SJSA1 (cell line): ENCODE data around the gene SNX1. TPM values are rescaled to one million over a fixed set of nuclear protein-coding genes. Genes with fewer than 3 reads are reported as not detected.
A peak's percentile ranks its signal among the peaks of the same experiment; 100 is the strongest.

Source experiments
- DNase-seq, 2 experiments: peaks; one replicate each; pipeline ENCODE4 v3.0.0-alpha.2; 2015 to 2020; ENCODE audit warnings: low spot score in 2 of 2, low read depth in 1 of 2
- H3K27ac ChIP-seq: fragments of 250-450 bp; sonication (Bioruptor Pico); 2 replicates; pipeline ENCODE4 v1.5.1; 2020; ENCODE audit warnings: mild to moderate bottlenecking, moderate library complexity
- H3K27me3 ChIP-seq: fragments of 250-450 bp; sonication (Bioruptor Pico); replicated peaks from 2 replicates; pipeline ENCODE4 v1.5.1; 2020; ENCODE audit warnings: mild to moderate bottlenecking, moderate library complexity
- H3K36me3 ChIP-seq: fragments of 250-450 bp; sonication (Bioruptor Pico); 2 replicates; pipeline ENCODE4 v1.5.1; 2020; ENCODE audit warnings: mild to moderate bottlenecking
- H3K4me1 ChIP-seq: fragments of 250-450 bp; sonication (Bioruptor Pico); replicated peaks from 2 replicates; pipeline ENCODE4 v1.6.1; 2021; ENCODE audit warnings: mild to moderate bottlenecking
- H3K4me3 ChIP-seq: fragments of 250-450 bp; sonication (Bioruptor Pico); 2 replicates; pipeline ENCODE4 v1.5.1; 2020; ENCODE audit warnings: mild to moderate bottlenecking
- H3K9me3 ChIP-seq: fragments of 250-450 bp; sonication (Bioruptor Pico); replicated peaks from 2 replicates; pipeline ENCODE4 v1.5.1; 2020; ENCODE audit warnings: mild to moderate bottlenecking
- total RNA-seq: library from RNA; depleted of rRNA; stranded (reverse); fragments of >200 nt; shearing (Covaris generic); gene quantifications from 2 replicates; pipeline ENCODE4 v1.2.3, GENCODE V29; 2014; rRNA removed

SNX1 gene
- total RNA-seq, 1 experiment from 2014 or later = 39.5 TPM

GRCh38 chr15:64162478-64162868 is 66.7 kb downstream of the SNX1 start:
- H3K4me1 ChIP-seq = peaks cover 17% of the 10 kb centered on the region
- H3K27ac ChIP-seq = peak overlapping the region; percentile 60
- peaks cover 48% of the 10 kb centered on the region for H3K36me3 ChIP-seq
- no peaks in the 10 kb centered on the region for H3K9me3 ChIP-seq
- H3K4me3 ChIP-seq = peak overlapping the region; percentile 70
- no peaks in the 10 kb centered on the region for H3K27me3 ChIP-seq
- DNase-seq = no peak

- H3K27me3 ChIP-seq = no peaks in the 10 kb centered on the region
- peak within 1 kb of the TSS; percentile 70 for H3K4me3 ChIP-seq
- H3K36me3 ChIP-seq = peaks cover 42% of the 10 kb centered on the region
- H3K9me3 ChIP-seq = no peaks in the 10 kb centered on the region
- H3K27ac ChIP-seq = peak within 1 kb of the TSS; percentile 60
- peaks cover 17% of the 10 kb centered on the region for H3K4me1 ChIP-seq
- peak; percentile 98 to 99 for DNase-seq
Measured at GRCh38 chr15:64162869-64163658, 67.3 kb downstream of the SNX1 start, which contains the start of gene PPIB. Gene PPIB, minus strand, starts transcription at chr15:64163022. Its CDS starts 36 bp downstream, at chr15:64162986.

DNA sequence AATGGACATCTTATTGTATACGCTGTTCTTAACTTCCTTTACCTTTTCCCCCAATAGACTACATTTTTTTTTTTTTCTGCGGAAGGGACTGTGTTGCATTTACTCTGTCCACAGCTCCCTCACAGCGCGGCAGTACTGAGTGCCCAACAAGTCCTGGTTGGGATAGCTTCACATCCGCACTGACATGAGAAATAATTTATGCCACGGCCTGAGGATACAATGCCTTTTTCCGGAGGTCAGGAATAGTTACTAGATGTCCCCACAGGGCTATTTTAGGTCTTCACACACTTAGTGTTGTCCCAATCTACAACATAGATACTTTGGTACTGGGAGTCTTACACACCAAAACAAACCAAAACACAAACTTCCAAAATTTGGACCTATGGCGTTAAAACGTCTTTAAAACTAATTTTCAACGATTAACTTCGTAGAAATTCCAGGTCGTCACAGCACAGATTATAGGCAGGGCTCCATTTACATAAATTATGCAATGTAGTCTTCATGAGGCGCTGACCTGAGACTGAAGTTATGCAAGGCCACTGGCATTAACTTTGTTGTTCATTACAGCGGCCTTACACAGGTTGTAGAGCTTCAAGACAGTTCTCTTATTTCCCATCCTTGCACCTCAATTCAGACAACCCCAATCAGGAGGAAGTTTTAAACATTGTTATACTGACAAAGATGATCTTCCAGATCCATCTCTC is 68.0 kb downstream of the SNX1 start:
- Histone ChIP-seq H3K4me1 (peaks cover 17% of the 10 kb centered on the region), H3K27me3 (no peaks in the 10 kb centered on the region), H3K36me3 (peaks cover 35% of the 10 kb centered on the region), H3K4me3 (peak overlapping the region; percentile 70), H3K27ac (no peak overlapping the region), H3K9me3 (no peaks in the 10 kb centered on the region)
- no peak for DNase-seq

DNA sequence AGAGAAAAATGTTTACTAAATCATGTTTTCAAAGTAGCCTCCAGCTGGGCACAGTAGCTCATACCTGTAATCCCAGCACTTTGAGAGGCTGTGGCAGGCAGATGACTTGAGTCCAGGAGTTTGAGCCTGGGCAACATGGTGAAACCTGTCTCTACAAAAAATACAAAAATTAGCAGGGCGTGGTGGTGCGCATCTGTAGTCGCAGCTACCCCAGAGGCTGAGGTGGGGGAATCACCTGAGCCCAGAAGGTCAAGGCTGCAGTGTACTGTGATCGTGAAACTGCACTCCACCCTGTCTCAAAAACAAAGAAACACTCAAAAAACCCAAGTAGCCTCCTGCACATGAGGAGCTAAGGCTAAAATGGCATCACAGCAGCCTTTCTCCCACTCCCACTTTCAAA is 68.7 kb downstream of the SNX1 start:
- no peaks in the 10 kb centered on the region for H3K9me3 ChIP-seq
- H3K36me3 ChIP-seq = peaks cover 29% of the 10 kb centered on the region
- peaks cover 17% of the 10 kb centered on the region for H3K4me1 ChIP-seq
- H3K27ac ChIP-seq = no peak overlapping the region
- H3K4me3 ChIP-seq = no peak overlapping the region
- no peaks in the 10 kb centered on the region for H3K27me3 ChIP-seq
- DNase-seq = no peak

- Histone ChIP-seq H3K4me1 (peaks cover 16% of the 10 kb centered on the region), H3K36me3 (peaks cover 17% of the 10 kb centered on the region), H3K27me3 (no peaks in the 10 kb centered on the region), H3K9me3 (no peaks in the 10 kb centered on the region), H3K27ac (no peak overlapping the region), H3K4me3 (no peak overlapping the region)
- DNase-seq = no peak
Measured at GRCh38 chr15:64166102-64166890, 70.5 kb downstream of the SNX1 start.

GRCh38 chr15:64180235-64180824 is 84.5 kb downstream of the SNX1 start:
- H3K4me1 ChIP-seq = no peaks in the 10 kb centered on the region
- no peaks in the 10 kb centered on the region for H3K27me3 ChIP-seq
- H3K4me3 ChIP-seq = no peak overlapping the region
- no peaks in the 10 kb centered on the region for H3K9me3 ChIP-seq
- no peak overlapping the region for H3K27ac ChIP-seq
- H3K36me3 ChIP-seq = peaks cover 20% of the 10 kb centered on the region; the same call in 1 of the 2 replicates
- no peak for DNase-seq

DNA sequence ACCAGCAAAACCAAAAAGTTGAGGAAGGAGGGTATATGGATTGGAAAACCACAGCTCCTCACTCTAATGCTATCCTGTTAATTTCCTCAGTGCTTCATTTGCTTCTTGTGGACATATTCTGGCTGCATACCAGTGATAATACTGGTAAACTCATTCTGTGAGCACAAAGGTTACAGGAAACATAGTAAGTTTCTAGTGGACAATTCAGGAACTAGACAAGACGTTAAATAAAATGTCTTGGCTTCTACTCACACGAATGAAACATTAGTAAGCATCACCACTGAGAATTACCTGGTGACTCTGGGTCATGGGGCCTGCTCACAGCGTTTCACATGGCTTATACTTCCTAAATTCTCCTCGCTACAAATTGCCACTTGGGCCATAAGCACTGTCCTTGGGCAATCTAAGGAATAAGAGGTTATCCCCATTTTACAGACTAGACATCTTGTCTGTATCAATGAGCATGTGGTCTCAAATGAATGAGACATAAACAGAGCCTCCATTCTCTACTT is 87.1 kb downstream of the SNX1 start:
- Histone ChIP-seq H3K4me1 (no peaks in the 10 kb centered on the region), H3K9me3 (no peaks in the 10 kb centered on the region), H3K27ac (no peak overlapping the region), H3K27me3 (no peaks in the 10 kb centered on the region), H3K36me3 (peaks cover 27% of the 10 kb centered on the region), H3K4me3 (no peak overlapping the region)
- no peak for DNase-seq

DNA sequence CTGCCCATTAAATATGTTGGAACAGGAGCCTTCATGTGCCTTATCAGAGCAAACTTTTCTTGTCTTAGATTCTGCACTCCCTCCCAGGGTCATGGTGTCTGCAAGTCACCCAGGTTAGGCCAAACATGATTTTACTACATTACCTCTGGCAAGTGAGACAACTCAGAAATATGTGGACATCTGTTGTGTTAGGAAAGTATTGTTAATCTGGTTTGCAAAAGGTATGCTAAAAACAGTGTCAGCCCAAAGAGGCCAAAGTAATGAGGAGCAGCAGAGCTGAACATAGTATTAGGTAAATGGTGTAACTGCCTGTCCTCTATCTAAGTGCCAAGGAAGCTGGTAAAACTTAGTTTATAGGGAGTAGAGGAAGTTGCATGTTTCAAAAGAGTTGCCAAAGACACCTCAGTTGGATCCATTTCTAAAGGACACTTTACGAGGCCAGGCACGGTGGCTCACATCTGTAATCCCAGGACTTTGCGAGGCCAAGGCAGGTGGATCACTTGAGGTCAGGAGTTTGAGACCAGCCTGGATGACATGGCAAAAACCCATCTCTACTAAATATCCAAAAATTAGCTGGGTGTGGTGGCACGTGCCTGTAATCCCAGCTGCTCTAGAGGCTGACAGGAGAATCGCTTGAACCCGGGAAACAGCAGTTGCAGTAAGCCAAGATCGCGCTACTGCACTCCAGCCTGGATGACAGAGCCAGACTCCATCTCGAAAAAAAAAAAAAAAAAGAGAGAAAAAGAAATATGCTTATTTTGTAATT is 89.5 kb downstream of the SNX1 start:
- no peak for DNase-seq
- Histone ChIP-seq H3K27me3 (no peaks in the 10 kb centered on the region), H3K9me3 (no peaks in the 10 kb centered on the region; the same call in 1 of the 2 replicates), H3K4me1 (no peaks in the 10 kb centered on the region), H3K36me3 (peaks cover 17% of the 10 kb centered on the region), H3K27ac (no peak overlapping the region), H3K4me3 (no peak overlapping the region)

GRCh38 chr15:64187396-64188191 is 91.8 kb downstream of the SNX1 start:
- no peaks in the 10 kb centered on the region for H3K4me1 ChIP-seq
- H3K9me3 ChIP-seq = no peaks in the 10 kb centered on the region; the same call in 1 of the 2 replicates
- no peak for DNase-seq
- no peak overlapping the region for H3K27ac ChIP-seq
- no peak overlapping the region for H3K4me3 ChIP-seq
- no peaks in the 10 kb centered on the region for H3K27me3 ChIP-seq
- peaks cover 17% of the 10 kb centered on the region for H3K36me3 ChIP-seq

Other genes with a start within 250 kb of the SNX1 start
- gene DAPK2, start 49.5 kb upstream of the SNX1 start, total RNA-seq = 0.34 and 2.2 TPM in 2 replicates
- 116 and 182 TPM in 2 replicates for gene CIAO2A, start 2.1 kb upstream of the SNX1 start, total RNA-seq
- 0.05 TPM in 1 of 2 replicates, not detected in the other for gene SNX22, start 55.7 kb downstream of the SNX1 start, total RNA-seq
- gene PPIB, start 67.0 kb downstream of the SNX1 start, total RNA-seq = 504 and 670 TPM in 2 replicates